Stimulated activated CD4-positive, alpha-beta T cell treated with anti-CD3 and anti-CD28 coated beads, Interleukin-1b, Interleukin-23, amount 100 ng/mL, for 24 hours (primary cell): ENCODE measurements around the gene ZRANB1.

Source experiments
- DNase-seq, 4 experiments: peaks; one replicate each; pipeline ENCODE4 v3.0.0-alpha.2; 2020; ENCODE audit warnings: low read depth in 4 of 4, low spot score in 1 of 4

Gene ZRANB1

DNA sequence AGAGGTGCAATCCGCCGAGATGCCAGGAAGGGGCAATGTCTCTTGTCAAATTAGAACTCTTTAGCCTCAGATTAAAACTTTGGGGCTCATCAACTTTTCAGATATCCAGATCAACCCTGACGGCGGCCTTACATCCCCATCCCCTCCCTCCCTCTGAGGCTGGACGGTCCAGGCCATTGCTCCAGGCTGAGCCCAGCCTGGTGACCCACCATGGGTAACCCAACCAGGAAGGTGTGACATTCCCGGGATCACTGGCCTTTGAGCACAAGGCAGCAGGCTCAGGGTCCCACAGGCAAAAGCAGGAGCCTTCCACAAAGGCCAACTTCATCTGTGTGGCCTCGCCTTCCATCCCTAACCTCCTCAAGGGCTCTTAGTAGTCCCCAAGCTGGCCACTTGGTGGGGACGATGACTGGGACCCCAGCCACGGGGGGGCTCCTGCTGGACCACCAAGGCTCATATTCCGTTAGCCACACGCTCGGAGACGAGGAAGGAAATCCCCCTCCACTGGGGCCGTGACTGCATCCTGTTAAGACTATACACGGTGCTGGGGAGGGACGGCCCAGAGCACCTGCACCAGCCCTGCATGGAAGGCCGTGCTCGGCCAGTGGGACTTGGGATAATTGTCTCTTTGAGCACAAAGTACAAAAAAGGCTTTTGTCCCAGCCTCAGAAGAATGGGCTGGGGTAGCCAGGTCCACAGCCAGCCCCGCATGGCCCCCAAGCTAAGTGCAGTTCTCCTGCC is 62.8 kb downstream of the ZRANB1 start:
- DNase-seq = no peak

DNA sequence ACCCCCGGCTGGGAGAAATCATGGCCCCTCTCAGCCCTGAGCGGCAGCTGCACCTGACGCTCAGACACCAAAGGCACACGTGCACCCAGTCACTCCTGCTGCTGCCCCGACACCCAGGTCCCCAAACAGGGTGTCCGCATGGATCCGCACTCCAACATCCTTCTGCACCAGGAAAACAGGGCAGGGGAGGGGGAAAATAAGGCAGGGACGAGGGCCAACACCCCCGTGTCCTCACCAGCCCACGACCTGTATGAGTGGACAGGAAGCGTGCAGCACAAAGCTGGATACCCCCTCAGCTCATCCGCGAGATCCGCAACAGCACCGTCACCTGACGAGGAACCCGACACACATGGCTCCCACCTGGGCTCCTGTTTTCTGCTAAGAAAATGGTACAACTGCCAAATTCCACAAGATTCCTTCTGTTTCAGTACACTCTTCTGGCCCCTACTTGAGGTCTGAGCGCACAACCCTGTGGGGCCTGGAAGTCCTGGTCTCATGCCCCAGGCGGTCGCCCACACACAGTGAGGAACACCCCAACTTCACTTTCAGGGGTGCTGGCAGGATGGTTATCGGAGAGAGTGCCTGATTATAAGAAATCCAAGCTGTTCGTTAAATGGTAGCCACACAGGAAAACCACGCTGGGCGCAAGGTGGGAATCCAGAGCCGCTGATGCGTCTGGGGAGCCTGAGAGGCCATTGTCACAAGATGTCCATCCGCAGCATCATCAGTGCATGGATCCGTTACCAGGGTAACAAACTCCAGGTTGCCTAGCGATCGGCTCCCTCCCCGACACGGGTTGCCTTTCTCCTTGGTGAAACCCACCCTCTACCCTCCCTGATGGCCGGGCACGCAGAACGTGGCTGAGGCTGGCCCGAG is 63.6 kb downstream of the ZRANB1 start:
- DNase-seq = no peak

DNA sequence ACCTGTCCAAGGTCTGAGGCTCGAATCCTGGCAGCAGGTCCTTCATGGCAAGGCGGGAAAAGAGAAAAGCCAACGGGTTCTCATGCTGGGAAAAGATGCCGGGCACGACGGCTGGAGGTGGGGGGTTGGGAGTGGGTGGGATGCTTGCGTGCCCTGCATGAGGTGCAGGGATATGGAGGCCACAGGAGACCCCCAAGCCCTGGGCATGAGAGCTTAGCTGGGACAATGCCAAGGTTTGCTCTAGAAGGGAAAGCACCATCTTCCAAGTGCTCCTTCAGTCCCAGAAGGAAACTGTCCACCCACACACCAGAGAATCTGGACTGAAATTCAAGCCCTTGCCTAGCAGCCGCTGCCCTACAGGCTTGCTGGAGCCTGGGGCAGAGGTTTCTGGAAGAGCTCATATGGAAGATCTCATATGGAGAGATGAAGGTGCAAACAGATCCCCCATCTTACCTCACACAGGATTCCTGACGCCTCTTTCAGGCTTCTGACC is 64.3 kb downstream of the ZRANB1 start:
- DNase-seq = no peak

DNA sequence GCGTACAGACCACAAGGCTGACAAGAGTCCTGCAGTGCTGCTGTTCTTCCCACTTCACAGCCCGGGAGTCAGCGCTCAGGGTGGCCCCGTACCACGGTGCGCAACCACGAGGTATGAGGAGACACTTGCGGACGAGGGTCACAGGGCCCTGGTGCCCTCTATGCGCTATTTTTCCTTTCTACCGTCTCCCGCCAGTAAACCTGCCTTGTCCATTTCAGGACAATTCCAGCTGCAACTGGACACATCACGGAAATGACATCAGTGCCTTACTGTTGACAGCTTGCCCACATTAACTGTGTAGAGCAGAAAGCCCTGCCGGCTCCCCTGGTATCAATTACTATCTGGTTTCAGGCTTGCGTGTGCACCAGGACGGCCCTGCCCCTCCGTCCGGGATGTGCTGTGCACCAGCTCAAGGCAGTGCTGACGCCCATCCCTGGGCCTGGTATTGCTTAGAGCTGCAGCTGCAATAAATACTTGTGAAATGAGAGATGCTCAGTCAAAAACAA is 65.1 kb downstream of the ZRANB1 start:
- DNase-seq = no peak

DNA sequence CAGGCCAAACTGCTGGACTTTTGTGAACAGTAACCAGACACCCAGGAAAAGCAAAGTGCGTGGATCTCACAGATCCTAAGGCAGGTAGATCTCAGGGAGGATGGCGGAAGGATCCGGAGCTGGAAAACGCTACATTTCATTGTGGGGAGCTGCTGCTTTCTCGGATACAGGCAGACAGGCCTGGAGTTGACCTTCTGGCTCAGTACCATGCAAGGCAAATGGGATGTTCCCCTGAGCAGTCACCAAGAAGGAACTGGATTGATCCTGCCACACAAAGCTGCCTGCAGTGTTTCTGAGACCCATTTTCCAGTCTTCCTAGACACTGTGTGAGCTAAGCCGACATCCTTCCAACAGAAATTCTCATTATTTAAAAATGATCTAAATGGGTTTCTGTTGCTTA is 65.5 kb downstream of the ZRANB1 start:
- DNase-seq = no peak

DNA sequence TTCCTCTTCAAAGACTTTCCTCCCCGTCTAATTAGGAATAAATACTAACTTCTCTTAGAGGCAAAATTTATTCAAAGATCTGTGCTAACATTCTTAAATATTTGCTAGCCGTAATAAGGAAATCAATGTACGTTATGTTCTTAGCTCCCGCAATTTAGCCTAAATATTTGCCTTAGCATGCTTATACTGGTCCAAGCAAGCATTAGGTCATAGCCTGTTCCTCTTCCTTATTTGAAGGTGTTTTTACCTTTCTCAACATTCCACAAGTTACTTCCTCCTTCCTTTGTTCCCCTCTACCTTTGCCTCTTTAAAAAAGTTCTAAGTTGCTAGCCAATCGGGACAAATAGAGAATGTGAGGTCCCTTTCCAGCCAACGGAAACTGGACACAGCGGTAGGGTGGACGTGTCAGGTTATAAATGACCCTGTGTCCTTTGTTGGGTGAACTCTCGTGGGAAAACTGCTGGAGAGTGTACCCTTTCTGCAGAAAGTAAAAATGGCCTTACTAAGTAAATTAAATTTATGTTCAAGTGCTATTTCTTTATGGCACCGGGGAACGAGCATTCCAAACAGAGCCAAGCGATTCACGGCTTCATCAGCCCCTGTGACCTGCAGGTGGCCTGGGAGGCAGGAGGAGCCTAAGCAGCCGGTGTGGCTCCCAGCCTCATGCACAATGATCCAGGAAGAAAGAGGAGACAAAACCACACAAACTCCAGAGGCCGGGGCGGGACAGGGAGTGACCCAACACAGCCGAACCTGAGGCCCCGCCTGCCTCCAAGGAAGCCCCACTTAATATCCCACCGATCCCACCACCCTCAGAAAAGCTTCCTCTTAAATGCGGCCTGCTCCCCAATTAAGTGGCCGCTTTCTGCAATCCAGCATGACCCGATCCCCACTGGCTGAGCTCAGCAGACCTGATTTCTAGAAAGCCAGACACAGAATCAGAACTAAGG is 67.0 kb downstream of the ZRANB1 start:
- DNase-seq = no peak

DNA sequence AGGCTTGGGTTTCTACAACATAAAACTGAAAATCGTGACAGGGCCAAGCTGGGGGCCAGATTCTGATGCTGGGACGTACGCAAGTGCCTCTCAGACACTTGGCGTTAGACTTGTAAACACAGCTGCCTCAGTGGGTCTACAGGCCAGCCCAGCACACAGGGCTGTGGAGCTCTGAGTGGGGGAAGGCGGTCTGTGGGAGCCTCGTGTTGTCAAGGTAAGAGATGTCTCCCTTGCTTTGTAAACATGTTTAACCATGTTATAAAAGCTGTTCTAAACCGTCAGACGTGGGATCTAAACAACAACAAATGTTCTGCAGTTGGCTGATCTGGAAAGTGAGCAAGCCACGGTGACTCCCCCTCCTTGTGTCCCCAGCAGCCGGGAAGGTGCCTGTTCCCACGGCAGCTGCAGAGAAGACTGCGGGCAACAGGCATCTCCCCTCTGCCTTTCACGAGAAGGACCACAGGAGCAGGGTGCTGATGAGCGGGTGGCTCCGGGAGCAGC is 67.8 kb downstream of the ZRANB1 start:
- no peak for DNase-seq

DNA sequence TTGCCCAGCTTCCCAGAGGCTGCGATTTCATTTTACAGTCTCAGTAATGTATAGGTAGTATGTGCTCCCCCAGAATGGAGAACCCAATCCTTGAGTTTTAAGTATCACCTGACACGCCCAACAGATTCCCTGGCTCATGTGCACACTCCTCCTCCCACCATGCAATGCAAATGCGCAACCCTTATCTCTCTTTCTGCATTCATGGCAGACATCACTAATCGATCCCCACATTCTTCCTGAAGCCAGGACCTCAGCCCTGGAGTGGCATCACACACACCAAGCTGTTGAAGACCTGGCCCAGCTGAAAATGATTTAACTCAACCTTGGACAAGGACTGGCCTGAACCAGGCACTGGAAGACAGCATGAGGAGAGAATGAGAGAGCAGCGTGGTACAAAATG is 68.4 kb downstream of the ZRANB1 start:
- no peak for DNase-seq

DNA sequence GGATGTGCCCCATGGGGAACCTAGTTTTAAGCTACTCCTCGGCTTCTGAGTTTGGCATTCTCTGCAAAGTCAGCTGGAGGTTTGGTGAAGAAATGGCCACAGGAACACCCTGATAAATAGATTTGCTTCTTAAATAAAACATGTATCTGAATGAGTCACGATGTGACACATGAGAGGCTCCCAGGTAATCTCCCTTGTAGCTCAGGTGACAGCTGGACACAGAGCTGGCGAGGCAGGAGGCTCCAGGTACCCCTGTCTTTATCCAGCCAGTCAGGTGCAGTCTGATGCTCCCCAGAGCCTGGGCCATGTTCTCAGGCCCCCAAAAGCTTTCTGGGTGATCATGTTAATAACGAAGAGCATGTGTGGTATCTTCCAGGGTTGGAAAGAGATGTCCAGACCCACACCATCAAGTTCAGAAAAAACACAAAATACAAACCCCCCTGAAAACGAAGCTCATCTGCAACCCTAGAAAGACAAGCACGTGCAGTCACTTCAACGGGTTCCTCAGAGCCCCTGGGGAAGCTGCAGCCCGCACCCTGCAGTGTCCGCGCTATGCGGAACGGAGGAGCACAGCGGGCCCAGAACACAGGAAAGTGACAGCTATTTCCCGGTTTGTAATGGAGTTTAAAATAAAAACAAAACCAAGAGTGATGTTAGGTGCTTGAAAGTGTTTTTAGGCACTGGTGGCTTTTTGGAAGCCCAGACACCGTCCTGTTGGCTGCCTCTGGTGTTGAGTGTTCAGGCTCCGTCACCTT is 69.4 kb downstream of the ZRANB1 start:
- no peak for DNase-seq

DNA sequence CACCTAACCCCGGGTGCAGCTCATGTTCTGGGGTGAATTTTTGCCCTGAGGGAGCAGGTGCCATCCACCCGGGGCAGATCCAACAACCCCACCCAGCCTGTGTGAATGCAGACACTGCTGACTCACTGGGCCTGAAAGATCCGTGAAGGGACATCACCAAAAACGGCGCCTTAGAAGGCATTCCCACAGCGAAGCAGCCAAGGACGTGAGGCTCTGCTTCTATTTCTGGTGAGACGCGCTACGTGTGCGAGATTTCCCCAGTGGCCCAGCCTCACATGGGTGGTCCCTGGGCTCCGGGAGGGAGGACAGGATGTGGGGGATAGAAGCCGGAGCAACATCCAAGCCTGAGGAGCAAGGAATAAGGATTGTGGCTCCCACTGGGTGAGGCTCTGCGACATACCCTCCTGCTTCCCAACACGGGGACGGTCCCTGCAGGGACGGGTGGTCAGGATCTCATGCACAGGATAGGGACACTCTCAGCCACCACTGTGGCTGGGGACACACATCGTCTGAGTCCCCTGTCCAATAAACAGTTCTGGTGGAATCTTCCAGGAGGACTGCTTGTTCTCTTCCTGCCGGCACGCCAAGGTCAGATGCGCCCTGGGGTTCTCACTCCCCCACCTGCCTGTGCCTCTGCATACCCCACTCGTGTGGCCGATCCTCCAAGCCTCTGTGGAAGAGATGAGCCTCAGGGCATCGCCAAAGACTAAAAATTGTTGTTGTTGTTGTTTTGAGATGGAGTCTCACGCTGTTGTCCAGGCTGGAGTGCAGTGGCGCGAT is 70.2 kb downstream of the ZRANB1 start:
- DNase-seq = no peak

DNA sequence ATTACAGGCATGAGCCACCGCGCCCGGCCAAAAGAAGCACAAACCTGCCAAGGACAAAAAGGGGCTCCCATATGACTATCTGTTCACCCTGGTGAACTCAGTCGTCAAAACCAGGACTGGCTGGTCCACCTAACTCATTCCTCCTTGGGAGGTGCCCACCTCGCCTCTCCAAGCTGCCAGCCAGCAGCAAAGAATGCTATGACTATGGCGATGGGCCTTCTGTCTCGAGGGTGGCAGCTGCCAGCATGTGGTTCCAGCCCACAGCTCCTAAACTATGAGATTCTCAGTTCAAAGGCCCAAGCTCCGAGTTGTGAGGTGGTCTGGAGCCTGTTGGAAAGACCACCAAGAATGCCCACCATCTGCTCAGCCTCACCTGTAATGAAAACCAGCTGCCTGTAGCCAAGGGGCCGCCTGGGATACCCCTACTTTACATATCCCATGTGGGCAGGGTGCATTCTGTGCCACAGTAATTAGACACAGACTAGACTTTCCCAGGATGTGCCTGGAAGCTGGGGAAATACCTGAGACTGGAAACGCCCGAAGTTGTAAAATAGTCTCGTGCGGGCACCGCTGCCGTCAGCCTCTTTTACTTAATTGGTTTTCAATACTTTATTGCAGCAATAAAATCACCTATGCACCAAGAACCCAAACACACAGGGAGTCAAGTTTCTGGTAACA is 71.1 kb downstream of the ZRANB1 start:
- DNase-seq = no peak

DNA sequence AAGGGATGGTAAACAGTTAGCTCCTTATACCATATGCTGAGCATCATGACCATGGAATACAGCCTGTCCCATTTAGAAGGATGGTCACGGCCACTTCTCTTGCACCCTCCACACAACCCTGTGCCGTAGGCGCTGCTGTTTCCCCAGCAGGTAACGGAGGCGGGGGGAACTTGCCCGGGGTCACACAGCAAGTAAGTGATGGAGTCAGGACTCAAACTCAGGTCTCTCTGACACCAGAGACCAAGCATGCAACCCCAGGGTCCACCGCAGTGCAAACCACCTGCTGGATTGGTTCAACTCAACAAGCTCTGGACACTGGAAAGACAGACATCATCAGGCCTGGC is 71.6 kb downstream of the ZRANB1 start:
- no peak for DNase-seq

DNA sequence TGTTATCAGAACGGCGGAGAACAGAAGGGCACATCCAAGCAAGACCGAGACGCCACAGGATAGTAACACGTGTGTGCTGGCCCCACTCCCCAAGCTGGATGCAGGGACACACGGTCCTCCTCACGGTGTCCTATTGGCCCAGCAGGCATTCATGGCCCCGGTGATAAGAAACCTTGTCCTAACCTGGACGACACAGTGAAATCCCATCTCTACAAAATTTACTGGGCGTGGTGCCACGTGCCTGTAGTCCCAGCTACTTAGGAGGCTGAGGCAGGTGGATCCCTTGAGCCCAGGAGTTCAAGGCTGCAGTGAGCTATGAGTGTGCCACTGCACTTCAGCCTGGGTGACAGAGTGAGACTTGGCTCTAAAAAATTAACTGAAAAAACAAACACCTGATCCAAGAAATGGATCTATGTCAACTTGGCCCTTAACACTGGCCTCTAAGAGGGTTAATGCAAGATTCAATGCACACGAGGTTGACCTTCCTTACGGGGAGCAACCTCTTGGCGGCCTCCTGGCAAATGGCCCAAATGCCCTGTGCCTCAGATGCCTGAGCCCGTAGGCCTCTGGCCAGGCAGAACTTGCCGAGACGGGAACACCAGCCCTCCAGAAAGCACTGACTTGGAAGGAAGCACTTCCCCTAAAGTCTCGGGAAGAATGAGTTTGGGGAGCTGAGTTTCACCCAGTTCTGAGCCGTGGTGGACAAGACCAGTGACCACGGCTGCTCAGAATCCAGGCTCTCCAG is 72.3 kb downstream of the ZRANB1 start:
- no peak for DNase-seq

DNA sequence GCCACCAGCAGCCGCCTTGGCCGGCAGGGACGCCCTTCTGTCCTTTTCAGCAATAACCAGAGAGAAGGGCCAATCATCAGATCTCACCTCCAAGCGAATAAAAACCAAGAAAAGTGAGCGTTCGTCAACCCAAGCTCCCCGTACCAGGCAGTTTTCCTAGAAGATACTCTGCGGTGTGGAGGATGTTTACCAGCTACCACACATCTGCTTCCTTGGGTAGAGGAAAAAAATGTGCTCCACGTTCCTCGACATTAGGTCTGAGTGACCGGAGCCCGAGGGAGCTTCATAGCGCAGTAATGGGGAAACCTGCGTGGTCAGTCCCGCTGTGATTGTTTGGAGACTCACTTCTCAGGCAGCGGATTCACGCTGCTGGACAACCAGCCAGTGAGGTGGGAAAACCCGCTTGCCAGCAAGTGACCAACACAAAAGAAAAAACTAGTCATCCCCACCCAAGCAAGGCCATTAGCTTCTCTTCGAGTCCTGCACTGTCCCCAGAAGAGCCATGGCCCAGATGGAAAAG is 73.0 kb downstream of the ZRANB1 start:
- no peak for DNase-seq

DNA sequence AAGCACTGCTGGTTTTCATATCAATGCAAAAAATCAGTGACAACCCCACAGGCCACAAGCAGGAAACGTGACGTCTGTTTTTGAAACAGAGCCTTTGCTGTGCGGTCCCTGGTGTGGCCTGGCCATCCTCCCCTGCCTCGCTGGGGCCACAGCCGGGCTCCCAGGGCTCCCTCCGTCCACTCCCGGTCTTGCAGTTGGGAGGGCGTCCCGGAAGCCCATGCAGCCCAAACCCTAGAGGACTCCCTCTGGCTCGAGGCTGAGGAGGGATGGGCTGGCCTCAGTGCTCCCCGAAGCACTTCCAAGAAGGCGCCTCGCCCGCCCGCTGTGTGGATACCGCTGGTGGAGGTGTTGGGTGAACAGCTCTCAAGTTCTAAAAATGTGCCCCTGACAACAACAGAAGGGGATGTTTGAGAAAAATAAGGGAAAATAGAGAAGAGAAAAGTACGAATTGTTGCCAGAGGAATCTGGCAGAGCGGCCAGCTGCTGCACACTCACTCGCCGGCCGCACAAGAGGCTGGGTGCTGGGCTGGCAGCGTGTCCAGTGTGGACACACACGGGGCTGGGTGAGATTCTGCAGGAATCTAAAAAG is 73.5 kb downstream of the ZRANB1 start:
- no peak for DNase-seq

DNA sequence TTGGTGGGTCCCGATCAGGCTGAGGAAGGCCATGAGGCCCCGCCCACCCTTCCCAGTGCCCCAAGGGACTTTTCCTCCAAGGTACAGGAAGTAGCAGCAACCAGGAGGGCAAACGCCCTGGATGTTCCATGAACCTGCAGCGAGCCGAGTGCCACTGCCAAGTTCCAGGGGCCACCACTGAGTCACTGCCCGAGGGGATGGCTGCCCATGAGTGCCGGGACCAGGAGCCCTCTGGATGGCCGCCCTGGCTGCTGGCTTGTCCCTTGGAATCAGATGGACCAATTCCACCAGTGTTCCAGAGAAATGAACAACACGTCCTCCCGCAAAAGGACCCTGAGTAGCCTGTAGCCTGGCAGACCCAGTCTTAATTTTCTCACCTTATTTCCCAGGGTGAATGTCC is 74.2 kb downstream of the ZRANB1 start:
- no peak for DNase-seq

DNA sequence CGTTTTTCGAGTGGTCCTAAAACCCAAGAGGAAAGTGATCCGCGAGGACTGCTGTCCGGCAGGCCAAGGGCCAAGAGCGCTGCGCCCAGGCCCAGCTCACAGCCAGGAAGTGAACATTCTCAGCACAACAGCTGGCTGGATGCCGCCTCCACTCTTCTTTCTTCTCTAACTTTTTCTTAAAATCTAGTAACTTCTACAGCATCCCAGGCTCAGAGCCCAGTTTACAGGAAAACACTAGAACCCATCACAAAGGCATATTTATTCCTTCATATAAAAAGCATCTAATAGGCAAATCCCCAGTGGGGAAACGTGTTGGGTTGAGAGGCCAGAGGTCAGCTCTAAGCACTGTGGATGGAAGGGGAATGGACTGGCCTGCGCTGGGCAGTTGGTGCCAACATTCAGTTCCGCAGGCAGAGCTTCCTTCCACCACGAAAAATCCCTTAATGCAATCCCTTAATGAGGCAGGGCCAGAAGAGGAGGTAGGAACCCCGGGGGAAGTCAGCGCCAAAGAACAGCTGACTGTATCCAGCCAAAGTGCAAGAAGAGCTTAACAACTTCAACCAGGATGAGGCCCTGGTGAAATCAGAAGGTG is 74.8 kb downstream of the ZRANB1 start:
- no peak for DNase-seq
